Lung microvascular endothelial cell (primary cell): ENCODE measurements around the gene DDX31. TPM values are rescaled to one million over a fixed set of nuclear protein-coding genes. Genes with fewer than 3 reads are reported as not detected.
"Not testable (repeated sequence)": the region's sequence is repeated elsewhere in the genome, so short reads cannot be mapped to it uniquely, and the experiment has no call there.

Experiments used
- DNase-seq, 2 donors: peaks; one replicate each; pipeline versions ENCODE4 v3.0.0 to v3.0.0-alpha.2; 2010; ENCODE audit warnings: low read depth in 2 of 2
- total RNA-seq: library from RNA; depleted of rRNA; stranded (reverse); fragments of >200 nt; gene quantifications from 2 replicates; pipeline ENCODE4 v1.2.1, GENCODE V29; 2014

DDX31 gene
- 5.7 and 9.1 TPM in 2 replicates for total RNA-seq

DNA sequence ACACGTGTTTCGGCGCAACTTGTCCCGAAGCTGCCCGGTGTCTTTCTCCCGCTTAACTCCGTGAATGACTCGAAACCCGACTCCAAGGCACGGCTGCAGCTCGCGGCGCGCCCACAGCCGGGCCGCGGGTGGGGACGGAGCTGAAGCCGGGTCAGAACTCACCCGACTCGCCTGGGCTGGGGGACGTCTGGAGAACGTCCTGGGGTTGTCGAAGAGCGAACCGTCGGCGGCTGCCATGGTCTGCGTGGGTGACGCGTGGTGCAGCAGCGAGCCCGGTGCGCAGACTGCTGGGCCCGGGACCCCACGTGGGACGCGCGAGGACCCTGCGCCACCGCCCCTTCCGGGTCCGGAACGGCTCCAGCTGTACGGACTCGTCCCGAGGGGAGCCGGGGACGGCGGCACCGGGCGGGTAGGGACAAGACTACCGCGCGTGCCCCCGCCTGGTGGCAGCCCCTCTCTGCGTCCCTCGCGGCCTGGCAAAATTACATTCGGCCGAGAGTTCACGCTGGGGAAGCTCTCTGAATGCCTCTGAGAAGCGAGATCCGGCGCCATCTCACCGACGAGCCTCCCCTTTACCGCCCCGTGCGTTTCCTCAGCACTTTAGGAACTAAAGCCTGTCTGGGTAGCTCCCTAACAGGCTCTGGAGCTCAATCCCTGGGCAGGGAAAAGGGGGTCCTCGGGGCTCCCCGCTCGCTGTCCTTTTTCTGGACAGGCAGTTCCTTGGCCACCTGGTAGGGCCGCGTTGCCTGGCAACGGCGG, at the start of gene DDX31:
Gene DDX31, minus strand, starts transcription at position 286 of the 759 bp plus-strand sequence. Its CDS starts 49 bp downstream, at position 237.
- peak; percentile 86 to 89 for DNase-seq

- DNase-seq = not testable (repeated sequence)
Measured at GRCh38 chr9:132718381-132718928, 48.7 kb upstream of the DDX31 start.

GRCh38 chr9:132717326-132717945, 47.7 kb upstream of the DDX31 start:
- DNase-seq = no peak

DNA sequence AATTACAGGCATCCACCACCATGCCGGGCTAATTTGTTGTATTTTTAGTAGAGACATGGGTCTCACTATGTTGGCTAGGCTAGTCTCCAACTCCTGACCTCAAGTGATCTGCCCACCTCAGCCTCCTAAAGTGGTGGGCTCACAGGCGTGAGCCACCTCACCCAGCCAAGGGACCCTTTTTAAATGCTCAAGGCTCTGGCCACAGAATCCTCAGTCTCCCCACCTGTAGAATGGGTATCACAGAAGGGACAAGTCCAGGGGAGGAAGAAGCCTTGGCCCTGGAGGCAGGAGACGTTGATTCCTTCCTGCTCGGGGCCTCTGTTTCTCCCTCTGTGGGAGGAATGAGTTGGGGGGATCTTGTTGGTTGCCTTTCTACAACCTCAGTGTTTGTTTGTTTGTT, 46.2 kb upstream of the DDX31 start:
- no peak for DNase-seq

DNA sequence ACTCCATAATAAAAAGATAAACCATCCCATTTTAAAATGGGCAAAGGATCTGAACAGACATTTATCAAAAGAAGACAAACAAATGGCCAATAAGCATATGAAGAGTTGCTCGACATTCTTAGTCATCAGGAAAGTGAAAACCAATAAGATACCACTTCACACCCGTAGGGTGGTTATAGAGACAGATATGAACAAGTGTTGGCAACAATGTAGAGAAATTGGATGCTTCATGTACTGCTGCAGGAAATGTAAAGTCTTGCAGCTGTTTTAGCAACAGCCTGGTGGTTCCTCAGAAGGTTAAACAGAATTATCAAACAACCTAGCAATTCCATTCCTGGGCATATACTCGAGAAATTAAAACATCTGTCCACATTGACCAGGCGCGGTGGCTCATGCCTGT, 43.0 kb upstream of the DDX31 start:
- DNase-seq = no peak

GRCh38 chr9:132711846-132712245, 42.1 kb upstream of the DDX31 start:
- DNase-seq = no peak

DNA sequence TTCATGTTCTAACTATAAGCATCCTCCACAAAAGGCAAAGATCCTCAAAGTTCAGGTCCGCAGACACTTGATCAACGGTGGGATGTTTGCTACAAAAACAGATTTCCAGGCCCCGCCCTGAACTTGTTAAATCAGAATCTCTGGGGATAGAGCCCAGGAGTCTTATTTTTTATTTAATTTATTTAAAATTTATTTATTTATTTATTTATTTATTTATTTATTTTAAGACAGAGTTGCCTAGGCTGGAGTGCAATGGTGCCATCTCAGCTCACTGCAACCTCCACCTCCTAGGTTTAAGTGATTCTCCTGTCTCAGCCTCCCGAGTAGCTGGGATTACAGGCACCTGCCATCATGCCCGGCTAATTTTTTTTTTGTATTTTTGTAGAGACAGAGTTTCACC, 41.4 kb upstream of the DDX31 start:
- DNase-seq = not testable (repeated sequence)

DNA sequence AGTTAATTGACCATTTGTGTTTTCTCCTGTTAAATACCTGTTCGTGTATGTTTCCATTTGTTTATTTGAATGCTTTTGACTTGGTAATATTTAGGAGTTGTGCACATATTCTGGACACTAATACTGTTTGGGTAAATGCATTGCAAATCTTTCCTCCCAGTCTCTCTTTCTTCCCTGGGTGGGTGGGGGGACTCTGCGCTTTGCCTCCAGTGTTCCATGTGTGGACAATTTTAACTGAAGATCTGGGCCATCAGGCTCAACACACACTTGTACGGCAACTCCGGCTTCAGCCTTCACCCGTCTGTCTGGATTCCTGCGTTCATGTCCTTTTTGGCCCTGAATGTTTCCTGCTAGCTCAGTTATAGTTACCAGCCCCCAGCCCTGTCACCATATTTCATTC, 40.5 kb upstream of the DDX31 start:
- no peak for DNase-seq

DNA sequence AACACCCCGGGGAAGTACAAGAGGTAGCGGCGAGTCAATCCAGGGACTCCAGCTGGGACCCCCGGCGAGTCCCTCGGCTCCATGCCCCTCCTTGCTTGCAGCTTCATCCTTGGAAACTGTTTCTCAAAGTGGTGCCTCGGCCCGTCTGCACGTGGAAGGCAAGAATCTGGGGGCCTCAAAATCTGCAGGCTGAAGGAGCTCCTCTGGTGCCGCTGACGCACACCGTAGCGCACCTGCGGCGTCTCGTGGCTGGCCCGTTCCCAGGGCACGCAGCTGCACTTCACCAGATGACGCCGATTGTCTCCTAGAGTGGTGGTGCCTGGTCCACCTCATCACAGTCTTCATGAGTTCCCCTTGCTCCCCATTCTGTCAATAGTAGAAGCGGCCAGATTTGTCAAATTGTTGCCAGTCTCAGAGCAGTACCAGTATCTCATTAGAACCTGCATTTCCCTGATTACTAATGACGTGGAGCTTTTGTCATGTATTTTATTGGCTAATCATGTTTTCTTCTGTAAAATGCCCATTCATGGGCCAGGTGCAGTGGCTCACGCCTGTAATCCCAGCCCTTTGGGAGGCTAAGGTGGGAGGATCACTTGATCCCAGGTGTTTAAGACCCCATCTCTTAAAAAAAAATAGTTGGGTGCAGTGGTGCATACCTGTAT, 39.1 kb upstream of the DDX31 start:
- DNase-seq = no peak

GRCh38 chr9:132708239-132708638, 38.5 kb upstream of the DDX31 start:
- no peak for DNase-seq

DNA sequence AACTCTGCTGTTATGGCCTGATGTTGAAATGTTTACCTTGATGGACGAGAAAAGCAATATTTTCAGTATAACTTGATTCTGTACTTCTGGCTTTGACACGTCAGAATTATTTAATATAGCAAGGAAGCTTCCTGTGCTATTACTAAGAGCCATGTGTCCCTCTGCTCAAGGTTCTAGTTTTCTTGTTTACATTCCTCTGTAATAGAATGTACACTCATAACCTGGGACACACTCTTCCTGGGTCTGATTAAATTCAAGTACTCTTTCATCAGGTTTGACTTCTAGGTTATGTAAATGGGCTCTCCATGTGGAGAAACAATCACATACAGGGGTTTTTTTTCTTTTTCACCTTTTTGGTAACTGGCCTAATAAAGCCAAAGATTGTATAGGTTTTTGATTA, 33.6 kb upstream of the DDX31 start:
- peak in 1 of 2 donors; percentile 3 for DNase-seq

GRCh38 chr9:132702254-132702653, 32.5 kb upstream of the DDX31 start:
- DNase-seq = no peak

GRCh38 chr9:132699956-132700355, 30.2 kb upstream of the DDX31 start:
- DNase-seq = no peak

DNA sequence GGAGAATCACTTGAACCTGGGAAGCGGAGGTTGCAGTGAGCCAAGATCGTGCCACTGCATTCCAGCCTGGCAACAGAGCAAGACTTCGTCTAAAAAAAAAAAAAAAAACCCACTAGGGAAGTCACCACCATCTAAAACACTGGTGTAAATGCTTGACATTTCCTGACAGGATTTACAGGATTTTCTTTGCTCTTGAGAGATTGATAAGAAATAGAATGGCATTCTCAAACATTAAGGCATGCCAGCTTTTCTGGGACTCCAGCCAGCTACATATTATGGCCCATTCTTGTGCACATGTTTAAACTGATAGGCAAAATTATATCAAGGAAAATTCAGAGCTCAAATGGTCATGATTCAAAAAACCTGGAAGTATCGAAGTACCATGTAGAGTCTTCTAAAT, 29.2 kb upstream of the DDX31 start:
- DNase-seq = peak in 1 of 2 donors; percentile 8

DNA sequence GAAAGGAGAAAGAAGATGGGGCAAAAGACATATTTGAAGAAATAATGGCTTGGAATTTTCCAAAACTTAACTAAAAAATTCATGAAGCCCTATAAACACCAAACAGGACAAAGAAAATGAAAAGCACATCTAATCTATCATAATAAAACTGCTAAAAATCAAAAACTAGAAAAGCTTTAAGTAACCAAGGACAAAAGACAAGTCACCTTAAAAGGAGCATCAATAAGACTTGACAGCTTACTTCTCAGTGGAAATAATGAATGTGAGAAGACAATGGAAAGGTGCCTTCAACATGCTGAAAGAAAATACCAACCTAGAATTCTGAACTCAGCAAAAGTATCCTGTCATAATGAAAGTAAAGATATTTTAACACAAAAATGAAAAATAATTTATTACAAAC, 27.4 kb upstream of the DDX31 start:
- no peak for DNase-seq

DNA sequence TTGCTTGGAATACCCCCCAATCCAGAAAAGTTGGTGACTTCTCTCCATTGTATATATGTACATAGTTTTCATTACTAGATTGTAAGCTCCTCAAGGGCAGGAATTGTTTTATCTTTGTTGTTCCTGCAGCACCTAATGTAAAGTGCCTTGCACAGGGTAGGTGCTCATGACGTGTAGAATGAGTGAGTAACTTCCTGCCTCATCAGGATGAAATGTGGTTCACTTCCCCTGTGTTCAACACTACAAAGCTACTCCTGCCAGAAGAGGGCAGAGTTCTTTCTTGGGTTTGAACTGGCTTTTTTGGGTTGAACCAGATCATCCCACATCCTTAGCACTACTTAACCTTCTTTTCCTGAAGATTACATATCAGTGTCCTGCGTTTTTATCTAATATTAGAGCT, 24.4 kb upstream of the DDX31 start:
- DNase-seq = peak; percentile 5 to 51

- DNase-seq = no peak
Measured at GRCh38 chr9:132690696-132691095, 20.9 kb upstream of the DDX31 start.

GRCh38 chr9:132683873-132684272, 14.1 kb upstream of the DDX31 start:
- DNase-seq = no peak

- no peak for DNase-seq
Measured at GRCh38 chr9:132681561-132681960, 11.8 kb upstream of the DDX31 start.

DNA sequence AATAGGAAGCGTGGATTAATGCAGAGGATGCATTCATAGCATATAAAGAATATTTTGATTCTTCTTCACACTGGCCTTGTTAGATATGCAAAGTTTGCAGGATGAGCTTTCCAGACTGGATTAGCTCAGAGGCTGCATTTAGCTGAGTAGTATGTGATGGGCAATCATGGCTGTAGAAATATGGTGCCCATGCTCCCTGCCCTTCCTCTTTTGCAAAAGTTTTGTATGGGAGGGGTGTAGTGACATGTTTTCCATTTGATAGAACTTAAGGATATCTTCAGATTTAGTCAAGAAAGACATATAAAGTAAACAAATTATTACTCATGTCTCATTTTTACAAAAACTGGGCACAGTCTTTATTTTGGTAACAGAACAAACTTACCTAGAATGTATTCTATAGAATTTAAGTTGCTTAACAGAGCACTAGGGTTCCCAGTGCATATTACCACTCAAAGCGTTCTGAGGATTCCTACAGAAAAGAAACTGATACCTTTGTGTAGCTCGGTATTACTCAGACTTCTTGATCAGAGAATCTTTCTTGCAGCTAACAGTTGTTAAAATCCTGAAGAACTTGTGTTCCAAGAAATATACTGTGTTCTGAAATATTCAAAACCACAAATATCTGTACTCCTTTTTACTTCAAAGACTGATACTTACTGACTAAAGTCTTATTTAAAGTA, 10.3 kb upstream of the DDX31 start:
- no peak for DNase-seq

DNA sequence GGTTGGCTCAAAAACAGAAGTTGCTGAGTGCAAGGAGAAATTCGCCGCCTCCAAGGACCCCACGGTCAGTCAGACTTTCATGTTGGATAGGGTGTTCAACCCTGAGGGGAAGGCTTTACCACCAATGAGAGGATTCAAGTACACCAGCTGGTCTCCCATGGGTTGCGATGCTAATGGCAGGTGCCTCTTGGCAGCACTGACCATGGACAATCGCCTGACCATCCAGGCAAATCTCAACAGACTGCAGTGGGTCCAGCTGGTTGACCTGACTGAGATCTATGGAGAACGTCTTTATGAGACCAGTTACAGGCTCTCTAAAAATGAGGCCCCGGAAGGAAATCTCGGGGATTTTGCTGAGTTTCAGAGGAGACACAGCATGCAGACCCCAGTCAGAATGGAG, 8.2 kb upstream of the DDX31 start:
- no peak for DNase-seq

- no peak for DNase-seq
Measured at GRCh38 chr9:132674485-132674884, 4.7 kb upstream of the DDX31 start.
